Measurements from ENCODE around the gene ME1.

- TF ChIP-seq CTCF (IDR thresholded peaks at IDR 0.05; ENCODE audit: poor library complexity) (no peak), EZH2 (IDR thresholded peaks at IDR 0.05; ENCODE audit: borderline replicate concordance) (no peak)
Measured at GRCh38 chr6:83431545-83432155, 799 bp upstream of the ME1 start.
